ENCODE results near the gene EIF3F. TPM values are rescaled to one million over a fixed set of nuclear protein-coding genes. Genes with fewer than 3 reads are reported as not detected.

Gene EIF3F
- total and polyA plus RNA-seq, 10 of the 15 experiments (the other 5 are each of a cell fraction or from before 2014, with no cell fraction given) = 81.3 to 461 (median 213) TPM

GRCh38 chr11:8011981-8012444 lies 24.9 kb downstream of the EIF3F start:
- ATAC-seq = no peak
- Histone ChIP-seq H3K9me3 (replicated peaks; ENCODE audit: control insufficient read depth, insufficient read depth, low read length) (no peaks in the 10 kb centered on the region), H3K36me3 (ENCODE audit: control insufficient read depth in 2 of 2, insufficient read depth in 2 of 2, low read length in 1 of 2) (no peaks in the 10 kb centered on the region), H3K4me3 (no peak overlapping the region), H3K27me3 (replicated peaks in 1 of 2; ENCODE audit: control insufficient read depth in 2 of 2, insufficient read depth in 2 of 2, low read length in 1 of 2) (peaks cover 0 to 1% of the 10 kb centered on the region in 2 experiments; a peak in 1 of 4 replicates), H2AFZ (ENCODE audit: control insufficient read depth, low read depth, low read length) (no peak overlapping the region), H3K27ac (ENCODE audit: control insufficient read depth, insufficient read depth) (no peak overlapping the region), H3K9ac (ENCODE audit: control insufficient read depth, insufficient read depth, low read length) (no peak overlapping the region), H3K4me1 (ENCODE audit: control insufficient read depth, insufficient read depth, low read length) (no peaks in the 10 kb centered on the region), H3K4me2 (ENCODE audit: control insufficient read depth, insufficient read depth) (no peak overlapping the region), H3K79me2 (ENCODE audit: control insufficient read depth, insufficient read depth, low read length) (no peaks in the 10 kb centered on the region), H4K20me1 (ENCODE audit: control insufficient read depth, insufficient read depth) (no peaks in the 10 kb centered on the region)
- 4% methylated on average over 4 of the region's 4 CpGs for WGBS (ENCODE audit: insufficient coverage, insufficient replicate concordance, low lambda C conversion rate, missing lambda C conversion rate)
- FAIRE-seq = no peak
- ChIA-PET CTCF (interaction anchor here (1.4 kb wide), 1 partner anchor 79 kb away, joined by 4 read pairs; no protein-coding TSS in a partner anchor), SMC1A (ENCODE audit: uncharacterized antibody, unreplicated experiment) (interaction anchor here (1.6 kb wide), 1 partner anchor 87 kb away, joined by 4 read pairs; no protein-coding TSS in a partner anchor), POLR2A (no interaction called here), RAD21 (ENCODE audit: unreplicated experiment) (no interaction called here)
- TF ChIP-seq ETV6 (conservative IDR thresholded peaks at IDR 0.05 in 1 of 2, IDR thresholded peaks at IDR 0.05 in 1 of 2; ENCODE audit: borderline replicate concordance in 1 of 2, low read depth in 1 of 2) (no peak), ESRRA (IDR thresholded peaks at IDR 0.05; ENCODE audit: low read length) (no peak), TCF3 (IDR thresholded peaks at IDR 0.05; ENCODE audit: borderline replicate concordance, insufficient read depth, low read depth, low read length) (no peak), CBX3 (IDR thresholded peaks at IDR 0.05; ENCODE audit: borderline replicate concordance, low read depth) (no peak), STAT3 (IDR thresholded peaks at IDR 0.05; ENCODE audit: low read depth, low read length) (no peak), CBFB (IDR thresholded peaks at IDR 0.05; ENCODE audit: low read depth) (no peak), SREBF2 (IDR thresholded peaks at IDR 0.05; ENCODE audit: low read length) (no peak), RUNX3 (IDR thresholded peaks at IDR 0.05; ENCODE audit: low read length) (no peak), SPI1 (IDR thresholded peaks at IDR 0.05; ENCODE audit: borderline replicate concordance, insufficient read depth, low read depth, low read length) (no peak), DPF2 (IDR thresholded peaks at IDR 0.05) (no peak), ZBTB4 (CRISPR knock-in tag; IDR thresholded peaks at IDR 0.05) (no peak), PML (IDR thresholded peaks at IDR 0.05; ENCODE audit: low read length) (no peak)
- TF ChIP-seq, protein P1, sequence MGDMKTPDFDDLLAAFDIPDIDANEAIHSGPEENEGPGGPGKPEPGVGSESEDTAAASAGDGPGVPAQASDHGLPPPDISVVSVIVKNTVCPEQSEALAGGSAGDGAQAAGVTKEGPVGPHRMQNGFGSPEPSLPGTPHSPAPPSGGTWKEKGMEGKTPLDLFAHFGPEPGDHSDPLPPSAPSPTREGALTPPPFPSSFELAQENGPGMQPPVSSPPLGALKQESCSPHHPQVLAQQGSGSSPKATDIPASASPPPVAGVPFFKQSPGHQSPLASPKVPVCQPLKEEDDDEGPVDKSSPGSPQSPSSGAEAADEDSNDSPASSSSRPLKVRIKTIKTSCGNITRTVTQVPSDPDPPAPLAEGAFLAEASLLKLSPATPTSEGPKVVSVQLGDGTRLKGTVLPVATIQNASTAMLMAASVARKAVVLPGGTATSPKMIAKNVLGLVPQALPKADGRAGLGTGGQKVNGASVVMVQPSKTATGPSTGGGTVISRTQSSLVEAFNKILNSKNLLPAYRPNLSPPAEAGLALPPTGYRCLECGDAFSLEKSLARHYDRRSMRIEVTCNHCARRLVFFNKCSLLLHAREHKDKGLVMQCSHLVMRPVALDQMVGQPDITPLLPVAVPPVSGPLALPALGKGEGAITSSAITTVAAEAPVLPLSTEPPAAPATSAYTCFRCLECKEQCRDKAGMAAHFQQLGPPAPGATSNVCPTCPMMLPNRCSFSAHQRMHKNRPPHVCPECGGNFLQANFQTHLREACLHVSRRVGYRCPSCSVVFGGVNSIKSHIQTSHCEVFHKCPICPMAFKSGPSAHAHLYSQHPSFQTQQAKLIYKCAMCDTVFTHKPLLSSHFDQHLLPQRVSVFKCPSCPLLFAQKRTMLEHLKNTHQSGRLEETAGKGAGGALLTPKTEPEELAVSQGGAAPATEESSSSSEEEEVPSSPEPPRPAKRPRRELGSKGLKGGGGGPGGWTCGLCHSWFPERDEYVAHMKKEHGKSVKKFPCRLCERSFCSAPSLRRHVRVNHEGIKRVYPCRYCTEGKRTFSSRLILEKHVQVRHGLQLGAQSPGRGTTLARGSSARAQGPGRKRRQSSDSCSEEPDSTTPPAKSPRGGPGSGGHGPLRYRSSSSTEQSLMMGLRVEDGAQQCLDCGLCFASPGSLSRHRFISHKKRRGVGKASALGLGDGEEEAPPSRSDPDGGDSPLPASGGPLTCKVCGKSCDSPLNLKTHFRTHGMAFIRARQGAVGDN (IDR thresholded peaks at IDR 0.05) = no peak
- no TSS peak for BruUV-seq (replicated peaks)
- no peak for DNase-seq (ENCODE audit: low read depth, low spot score)
- in situ Hi-C loops (cut with MboI) = no loop called here
- intact Hi-C loops (cut with micrococcal nuclease; ENCODE audit: unreplicated experiment) = no loop called here
